Epithelial cell of esophagus (primary cell): ENCODE results near the gene WFDC10B.
A peak's percentile ranks its signal among the peaks of the same experiment; 100 is the strongest.

ENCODE experiments used
- DNase-seq: peaks from one replicate; pipeline ENCODE4 v3.0.0; 2010; ENCODE audit warnings: low read depth
- H3K4me3 ChIP-seq: 2 replicates; pipeline ENCODE4 v1.5.1; 2011; ENCODE audit warnings: mild to moderate bottlenecking, low read length, control low read depth
- CTCF ChIP-seq: IDR thresholded peaks from 2 replicates; pipeline ENCODE4 v1.5.1; 2011; ENCODE audit warnings: low read depth, mild to moderate bottlenecking, low read length, control low read depth, inconsistent platforms; ENCODE audit not compliant: insufficient read depth; ENCODE audit errors: missing control alignments

The WFDC10B gene

GRCh38 chr20:45704969-45705637 is at the start of gene WFDC10B:
WFDC10B (minus strand) TSS chr20:45705019; CDS start chr20:45685992, 19,027 bp downstream.
- no peak within 1 kb of the TSS for H3K4me3 ChIP-seq
- no peak for TF ChIP-seq CTCF
- peak; percentile 36 for DNase-seq

- DNase-seq = no peak
- no peak overlapping the region for H3K4me3 ChIP-seq
- TF ChIP-seq CTCF = no peak
Measured at GRCh38 chr20:45752746-45753145, 47.9 kb upstream of the WFDC10B start.

- DNase-seq = no peak
- TF ChIP-seq CTCF = no peak
- H3K4me3 ChIP-seq = no peak overlapping the region
Measured at GRCh38 chr20:45751721-45752120, 46.9 kb upstream of the WFDC10B start.

GRCh38 chr20:45745015-45745414 is 40.2 kb upstream of the WFDC10B start:
- no peak for TF ChIP-seq CTCF
- no peak for DNase-seq
- no peak overlapping the region for H3K4me3 ChIP-seq

- H3K4me3 ChIP-seq = no peak overlapping the region
- TF ChIP-seq CTCF = no peak
- DNase-seq = no peak
Measured at GRCh38 chr20:45742596-45742995, 37.8 kb upstream of the WFDC10B start.

GRCh38 chr20:45735988-45736387 is 31.2 kb upstream of the WFDC10B start:
- no peak for DNase-seq
- no peak overlapping the region for H3K4me3 ChIP-seq
- no peak for TF ChIP-seq CTCF

GRCh38 chr20:45735552-45735951 is 30.7 kb upstream of the WFDC10B start:
- no peak for DNase-seq
- no peak for TF ChIP-seq CTCF
- H3K4me3 ChIP-seq = no peak overlapping the region
